Measurements from ENCODE around the gene NAPA. TPM values are rescaled to one million over a fixed set of nuclear protein-coding genes. Genes with fewer than 3 reads are reported as not detected.
"Not testable (repeated sequence)": the region's sequence is repeated elsewhere in the genome, so short reads cannot be mapped to it uniquely, and the experiment has no call there.

NAPA gene
- total RNA-seq, 1 donor from 2014 or later = 77.8 TPM

GRCh38 chr19:47487551-47488515 lies 27.0 kb downstream of the NAPA start:
- DNase-seq (ENCODE audit: low spot score) = no peak
- Mint-ChIP-seq H3K4me1 (ENCODE audit: unreplicated experiment) (peaks cover 7% of the 10 kb centered on the region), H3K27ac (ENCODE audit: unreplicated experiment) (no peak overlapping the region), H3K9me3 (ENCODE audit: unreplicated experiment) (no peaks in the 10 kb centered on the region), H3K4me3 (ENCODE audit: unreplicated experiment) (no peak overlapping the region), H3K36me3 (ENCODE audit: low read depth, unreplicated experiment) (peaks cover 25% of the 10 kb centered on the region), H3K27me3 (ENCODE audit: unreplicated experiment) (peaks cover 5% of the 10 kb centered on the region)
- TF ChIP-seq, protein P1, sequence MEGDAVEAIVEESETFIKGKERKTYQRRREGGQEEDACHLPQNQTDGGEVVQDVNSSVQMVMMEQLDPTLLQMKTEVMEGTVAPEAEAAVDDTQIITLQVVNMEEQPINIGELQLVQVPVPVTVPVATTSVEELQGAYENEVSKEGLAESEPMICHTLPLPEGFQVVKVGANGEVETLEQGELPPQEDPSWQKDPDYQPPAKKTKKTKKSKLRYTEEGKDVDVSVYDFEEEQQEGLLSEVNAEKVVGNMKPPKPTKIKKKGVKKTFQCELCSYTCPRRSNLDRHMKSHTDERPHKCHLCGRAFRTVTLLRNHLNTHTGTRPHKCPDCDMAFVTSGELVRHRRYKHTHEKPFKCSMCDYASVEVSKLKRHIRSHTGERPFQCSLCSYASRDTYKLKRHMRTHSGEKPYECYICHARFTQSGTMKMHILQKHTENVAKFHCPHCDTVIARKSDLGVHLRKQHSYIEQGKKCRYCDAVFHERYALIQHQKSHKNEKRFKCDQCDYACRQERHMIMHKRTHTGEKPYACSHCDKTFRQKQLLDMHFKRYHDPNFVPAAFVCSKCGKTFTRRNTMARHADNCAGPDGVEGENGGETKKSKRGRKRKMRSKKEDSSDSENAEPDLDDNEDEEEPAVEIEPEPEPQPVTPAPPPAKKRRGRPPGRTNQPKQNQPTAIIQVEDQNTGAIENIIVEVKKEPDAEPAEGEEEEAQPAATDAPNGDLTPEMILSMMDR (IDR thresholded peaks at IDR 0.05; ENCODE audit: unreplicated experiment) = no peak

DNA sequence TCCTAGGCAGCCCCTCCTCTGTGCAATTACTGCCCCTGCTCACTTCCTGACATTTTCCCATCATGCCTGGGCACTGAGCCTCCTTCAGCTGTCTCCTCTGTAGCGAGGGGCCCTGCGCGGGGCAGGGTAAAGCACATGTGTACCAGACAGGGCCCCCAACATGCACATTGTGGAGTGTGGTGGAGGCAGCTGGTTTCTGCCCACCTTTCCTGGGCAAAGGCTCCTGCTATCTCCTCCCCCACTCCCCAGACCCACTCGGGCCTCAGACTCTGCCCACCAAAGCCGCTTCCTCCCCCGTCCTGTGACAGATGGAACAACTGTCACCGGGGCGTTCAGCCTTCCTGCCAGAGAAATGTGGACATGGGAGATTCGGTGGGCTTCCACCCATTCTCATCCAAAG lies 28.0 kb downstream of the NAPA start:
- Mint-ChIP-seq H3K36me3 (ENCODE audit: low read depth, unreplicated experiment) (peaks cover 23% of the 10 kb centered on the region), H3K9me3 (ENCODE audit: unreplicated experiment) (no peaks in the 10 kb centered on the region), H3K4me3 (ENCODE audit: unreplicated experiment) (peak overlapping the region; percentile 78), H3K27ac (ENCODE audit: unreplicated experiment) (no peak overlapping the region), H3K4me1 (ENCODE audit: unreplicated experiment) (peaks cover 7% of the 10 kb centered on the region), H3K27me3 (ENCODE audit: unreplicated experiment) (peaks cover 6% of the 10 kb centered on the region)
- TF ChIP-seq, protein P1 (IDR thresholded peaks at IDR 0.05; ENCODE audit: unreplicated experiment) = no peak
- DNase-seq (ENCODE audit: low spot score) = no peak

DNA sequence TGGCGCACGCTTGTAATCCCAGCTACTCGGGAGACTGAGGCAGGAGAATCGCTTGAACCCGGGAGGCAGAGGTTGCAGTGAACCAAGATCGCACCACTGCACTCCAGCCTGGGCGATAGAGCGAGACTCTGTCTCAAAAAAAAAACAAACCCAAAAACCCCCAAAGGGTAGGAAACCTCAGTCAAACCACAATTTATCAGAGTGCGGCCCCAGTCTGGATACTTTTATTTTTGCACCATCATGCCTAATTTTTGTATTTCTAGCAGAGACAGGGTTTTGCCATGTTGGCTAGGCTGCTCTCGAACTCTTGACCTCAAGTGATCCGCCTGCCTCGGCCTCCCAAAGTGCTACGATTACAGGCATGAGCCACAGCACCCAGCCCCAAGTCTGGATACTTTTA lies 28.6 kb downstream of the NAPA start:
- not testable (repeated sequence) for H3K27me3 Mint-ChIP-seq (ENCODE audit: unreplicated experiment); H3K4me1 Mint-ChIP-seq (ENCODE audit: unreplicated experiment); DNase-seq (ENCODE audit: low spot score); H3K4me3 Mint-ChIP-seq (ENCODE audit: unreplicated experiment); H3K27ac Mint-ChIP-seq (ENCODE audit: unreplicated experiment); H3K9me3 Mint-ChIP-seq (ENCODE audit: unreplicated experiment)
- H3K36me3 Mint-ChIP-seq (ENCODE audit: low read depth, unreplicated experiment) = peaks cover 20% of the 10 kb centered on the region

- H3K27ac Mint-ChIP-seq (ENCODE audit: unreplicated experiment) = peak overlapping the region; percentile 87
- H3K4me3 Mint-ChIP-seq (ENCODE audit: unreplicated experiment) = peak overlapping the region; percentile 87
- H3K27me3 Mint-ChIP-seq (ENCODE audit: unreplicated experiment) = peaks cover 9% of the 10 kb centered on the region
- no peak for DNase-seq (ENCODE audit: low spot score)
- TF ChIP-seq, protein P1 (IDR thresholded peaks at IDR 0.05; ENCODE audit: unreplicated experiment) = no peak
- peaks cover 7% of the 10 kb centered on the region for H3K4me1 Mint-ChIP-seq (ENCODE audit: unreplicated experiment)
- no peaks in the 10 kb centered on the region for H3K9me3 Mint-ChIP-seq (ENCODE audit: unreplicated experiment)
- peaks cover 15% of the 10 kb centered on the region for H3K36me3 Mint-ChIP-seq (ENCODE audit: low read depth, unreplicated experiment)
Observed at GRCh38 chr19:47485210-47485609, 29.7 kb downstream of the NAPA start.

DNA sequence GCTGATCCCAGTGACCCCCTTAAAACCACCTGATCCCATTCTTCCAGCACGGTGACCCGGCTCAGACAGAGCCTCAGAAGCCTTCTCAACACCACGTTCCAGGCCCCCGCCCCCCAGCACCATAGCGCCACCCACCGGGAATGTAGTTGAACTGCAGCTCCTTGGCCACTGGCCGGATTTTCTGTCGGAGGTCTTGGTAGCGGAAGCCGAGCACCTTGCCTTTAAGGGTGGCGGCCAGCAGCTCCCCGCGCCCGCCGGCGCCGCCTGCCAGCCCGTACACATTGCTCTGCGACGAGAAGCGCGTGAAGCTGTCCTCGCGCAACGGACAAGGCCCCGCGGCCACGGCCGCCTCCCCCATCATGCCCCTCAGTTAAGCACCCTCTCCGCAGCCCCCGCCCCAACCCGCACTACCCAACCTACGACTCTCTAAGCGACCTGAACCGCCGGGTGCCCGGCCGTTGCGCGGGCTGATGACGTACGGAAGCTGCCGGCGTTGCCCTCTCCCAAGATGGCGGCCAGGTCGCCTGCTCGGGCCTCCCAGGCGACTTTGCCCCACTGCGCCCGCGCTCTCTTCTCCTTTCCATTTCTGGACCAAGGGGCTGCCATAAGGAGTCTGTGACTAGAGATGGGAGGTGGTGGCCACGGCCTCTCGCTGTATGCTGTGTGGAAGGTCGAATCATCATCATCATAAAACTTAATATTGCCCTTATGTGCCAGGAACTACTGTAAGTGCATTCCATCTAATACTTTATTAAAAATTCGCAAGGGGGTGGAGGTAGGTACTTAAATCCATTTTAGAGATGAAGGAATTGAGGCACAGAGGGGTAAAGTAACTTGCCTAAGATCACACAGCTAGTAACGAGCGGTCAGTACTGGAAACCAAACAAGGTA lies 30.8 kb downstream of the NAPA start, which contains the start of gene KPTN:
Gene KPTN, minus strand, starts transcription at position 420 of the 891 bp plus-strand sequence. Its CDS starts 59 bp downstream, at position 361.
- TF ChIP-seq, protein P1 (IDR thresholded peaks at IDR 0.05; ENCODE audit: unreplicated experiment) = peak; percentile 97
- Mint-ChIP-seq H3K4me1 (ENCODE audit: unreplicated experiment) (peaks cover 7% of the 10 kb centered on the region), H3K27me3 (ENCODE audit: unreplicated experiment) (peaks cover 9% of the 10 kb centered on the region)

More for the DNA sequence above, 30.8 kb downstream of the NAPA start, which contains the start of gene KPTN:
- peak within 1 kb of the TSS; percentile 97 for H3K27ac Mint-ChIP-seq (ENCODE audit: unreplicated experiment)
- no peaks in the 10 kb centered on the region for H3K9me3 Mint-ChIP-seq (ENCODE audit: unreplicated experiment)
- H3K4me3 Mint-ChIP-seq (ENCODE audit: unreplicated experiment) = peak within 1 kb of the TSS; percentile 96
- DNase-seq (ENCODE audit: low spot score) = peak; percentile 91
- peaks cover 9% of the 10 kb centered on the region for H3K36me3 Mint-ChIP-seq (ENCODE audit: low read depth, unreplicated experiment)
